Putamen (tissue), 1 donor: ENCODE data around the gene EHD1.

ENCODE experiments used
- DNase-seq: peaks from one replicate; pipeline ENCODE4 v3.0.0-alpha.2; 2016; ENCODE audit warnings: low spot score

EHD1 gene

DNA sequence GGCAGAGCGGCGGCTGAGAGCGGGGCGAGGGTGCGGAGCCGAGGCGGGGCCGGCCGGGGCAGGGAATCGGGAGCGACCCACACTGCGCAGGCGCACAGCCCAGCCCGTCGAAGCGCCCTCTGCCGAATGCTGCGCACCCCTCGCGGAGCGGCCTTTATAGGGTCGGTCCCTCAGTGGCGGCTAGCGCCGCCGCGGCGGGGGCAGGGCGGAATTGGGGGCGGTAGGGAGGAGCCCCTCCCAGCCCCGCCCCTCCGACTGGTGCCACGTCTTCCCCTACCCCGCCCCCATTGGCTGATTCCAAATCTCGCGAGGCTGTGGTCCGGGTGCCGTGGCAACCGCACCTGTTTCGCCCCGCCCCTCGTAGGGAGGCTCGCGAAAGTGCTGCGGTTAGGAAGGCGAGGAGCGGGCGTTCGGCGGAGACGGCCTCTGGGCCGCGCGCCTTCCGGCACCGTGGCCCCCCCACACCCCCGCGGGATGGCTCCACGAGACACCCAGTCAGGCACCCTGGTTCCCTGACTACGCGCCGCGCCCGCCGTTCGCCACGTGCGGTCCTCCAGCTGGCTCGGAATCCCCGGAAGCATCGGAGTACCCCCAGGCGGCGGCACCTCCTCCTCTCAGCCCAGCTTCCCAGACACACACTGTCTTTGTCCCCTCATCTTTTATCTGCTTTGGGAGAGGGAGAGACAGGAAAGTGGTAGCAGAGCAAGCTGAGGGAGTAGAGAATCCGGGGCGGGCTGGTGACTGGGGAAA is at the start of gene EHD1:
Gene EHD1, minus strand, starts transcription at position 128 of the 750 bp plus-strand sequence. CDS start 157 bp downstream, outside the sequence.
- DNase-seq, result peak; percentile 99

DNA sequence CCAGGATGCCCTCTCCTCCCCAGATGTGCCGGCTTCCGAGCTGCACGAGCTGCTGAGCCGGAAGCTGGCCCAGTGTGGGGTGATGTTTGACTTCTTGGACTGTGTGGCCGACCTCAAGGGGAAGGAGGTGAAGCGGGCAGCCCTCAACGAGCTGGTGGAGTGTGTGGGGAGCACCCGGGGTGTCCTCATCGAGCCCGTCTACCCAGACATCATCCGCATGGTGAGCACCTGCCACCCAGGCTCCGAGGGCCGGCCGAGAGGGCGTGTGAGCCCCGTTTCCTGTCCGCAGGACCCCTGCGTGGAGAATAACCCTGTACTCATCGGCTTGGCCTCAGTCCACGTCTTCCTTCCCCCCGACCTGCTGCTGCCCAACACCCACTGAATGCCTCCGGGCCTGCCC is 48.3 kb upstream of the EHD1 start:
- DNase-seq, result no peak

DNA sequence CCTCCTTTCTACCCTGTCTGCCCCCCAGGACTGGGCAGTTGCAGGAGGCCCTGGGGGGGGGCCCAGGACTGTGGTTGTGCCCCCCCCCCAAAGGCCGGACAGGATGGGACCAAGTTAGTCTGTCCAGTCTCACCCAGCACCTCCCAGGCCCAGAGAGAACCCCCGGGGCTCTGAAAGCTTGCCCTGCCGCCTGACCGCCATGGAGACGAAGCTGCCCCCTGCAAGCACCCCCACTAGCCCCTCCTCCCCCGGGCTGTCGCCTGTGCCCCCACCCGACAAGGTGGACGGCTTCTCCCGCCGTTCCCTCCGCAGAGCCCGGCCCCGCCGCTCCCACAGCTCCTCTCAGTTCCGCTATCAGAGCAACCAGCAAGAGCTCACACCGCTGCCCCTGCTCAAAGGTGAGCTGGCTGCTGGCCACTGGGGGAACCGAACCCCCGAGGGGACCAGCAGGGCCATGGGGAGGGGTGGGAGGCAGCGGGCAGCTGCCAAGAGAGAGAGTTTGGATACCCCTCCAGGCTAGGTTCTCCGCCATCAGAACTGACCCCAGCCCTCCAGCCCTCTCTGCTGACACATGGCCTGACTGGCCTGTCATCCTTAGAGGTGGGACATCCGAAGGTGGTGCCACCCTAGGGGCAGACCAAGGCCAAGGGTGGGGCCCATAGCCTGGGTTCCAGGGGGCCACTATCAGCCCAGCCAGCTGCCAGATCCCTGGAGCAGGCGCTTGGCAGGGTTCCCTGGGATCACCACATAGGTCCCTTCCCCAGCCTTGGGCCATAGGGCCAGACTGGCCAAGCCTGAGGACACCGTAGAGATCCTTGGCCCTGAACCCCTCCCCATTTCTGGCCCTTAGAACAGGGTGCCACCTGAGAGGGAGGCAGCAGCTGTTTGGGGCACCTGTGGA is 47.4 kb upstream of the EHD1 start:
- no peak for DNase-seq

DNA sequence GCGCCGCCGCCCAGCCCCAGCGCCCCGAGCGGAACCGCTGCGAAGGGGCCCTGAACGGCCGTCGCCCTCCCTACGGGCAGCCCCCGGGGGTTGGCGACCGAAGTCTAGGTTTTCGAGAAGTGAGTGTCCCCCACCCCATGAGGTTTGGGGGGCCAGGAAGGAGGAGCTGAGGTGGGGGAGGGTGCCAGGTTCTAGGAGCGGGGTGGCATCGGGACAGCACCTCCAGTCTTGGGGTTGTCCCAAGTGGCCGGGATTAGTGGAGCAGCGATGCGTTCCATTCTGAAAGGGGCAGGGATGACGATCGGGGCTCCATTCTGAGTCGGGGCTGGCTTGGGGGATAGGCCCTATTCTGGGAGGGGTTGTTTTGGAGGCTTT is 46.5 kb upstream of the EHD1 start:
- peak; percentile 15 for DNase-seq

DNA sequence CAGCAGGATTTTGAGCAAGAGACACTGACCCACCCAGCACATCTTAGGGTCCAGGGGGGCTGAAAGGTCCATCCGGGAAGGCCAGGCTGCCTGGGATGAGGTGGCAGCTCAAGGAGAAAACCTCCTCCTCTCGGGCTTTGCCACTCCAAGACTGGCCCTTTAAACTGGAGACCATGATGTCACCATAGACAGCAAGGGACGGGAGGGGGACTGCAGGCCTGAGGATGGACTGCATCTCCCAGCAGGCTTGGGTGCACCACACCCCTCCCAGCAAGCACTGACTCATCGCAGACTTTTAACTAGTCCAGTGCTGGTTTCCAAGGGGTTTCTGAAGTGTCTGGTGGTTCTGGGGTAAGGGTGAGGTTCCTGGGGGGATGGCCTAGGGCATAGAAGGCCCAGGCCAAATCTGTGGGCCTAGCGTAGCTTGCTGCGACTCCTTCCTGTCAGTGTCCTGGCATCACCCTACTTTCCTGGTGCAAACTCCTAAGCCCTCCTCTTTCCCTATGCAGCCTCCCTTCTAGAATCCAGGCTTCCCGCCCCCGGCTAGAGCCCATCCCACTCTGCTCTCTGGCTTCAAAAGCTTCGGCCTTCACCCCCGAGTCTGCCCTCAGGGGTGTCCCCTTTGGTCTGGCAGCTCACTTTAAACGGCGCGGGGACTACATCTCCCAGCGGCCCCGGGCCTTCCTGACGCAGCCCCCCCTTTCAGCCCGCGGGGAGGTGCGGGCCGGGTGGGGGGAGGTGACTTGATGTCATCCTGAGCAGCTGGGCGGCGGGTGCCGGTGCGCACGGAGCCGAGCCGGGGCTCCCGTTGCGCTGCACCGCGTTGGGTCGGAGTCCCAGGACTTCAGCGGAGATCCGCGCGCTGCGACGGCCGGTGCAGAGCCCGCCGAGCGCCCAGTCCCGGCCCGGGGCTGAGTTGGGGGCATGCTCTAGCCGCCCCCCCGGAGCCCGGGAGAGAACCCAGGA is 45.8 kb upstream of the EHD1 start, which contains the start of gene PPP2R5B:
Gene PPP2R5B, plus strand, starts transcription at position 746 of the 966 bp plus-strand sequence. CDS start 1,046 bp downstream, outside the sequence.
- peak; percentile 97 for DNase-seq

DNA sequence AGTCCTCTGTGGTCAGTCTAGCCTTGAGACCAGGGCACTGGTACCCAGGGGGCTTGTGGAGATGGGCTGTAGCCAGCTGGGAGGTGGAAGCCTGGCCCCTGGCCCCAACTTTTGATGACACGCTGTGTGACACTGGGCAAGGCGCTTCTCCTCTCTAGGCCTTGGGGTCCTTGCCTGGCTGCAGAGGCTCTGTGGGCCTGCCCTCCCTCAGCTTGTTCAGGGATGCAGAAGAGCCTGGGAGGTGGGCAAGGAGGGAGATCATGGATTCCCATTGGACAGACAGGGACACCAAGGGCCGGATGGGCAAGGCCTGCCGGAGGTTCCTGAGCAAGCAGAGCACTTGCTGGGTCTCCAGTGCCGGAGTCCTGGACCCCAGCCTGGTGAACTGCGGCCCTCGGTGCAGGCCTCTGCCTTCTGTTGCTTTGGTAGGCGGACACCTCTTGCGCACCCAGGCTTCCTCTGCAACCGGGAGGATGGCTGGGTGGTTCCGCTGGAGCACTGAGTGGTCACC is 44.8 kb upstream of the EHD1 start:
- DNase-seq, result no peak

DNA sequence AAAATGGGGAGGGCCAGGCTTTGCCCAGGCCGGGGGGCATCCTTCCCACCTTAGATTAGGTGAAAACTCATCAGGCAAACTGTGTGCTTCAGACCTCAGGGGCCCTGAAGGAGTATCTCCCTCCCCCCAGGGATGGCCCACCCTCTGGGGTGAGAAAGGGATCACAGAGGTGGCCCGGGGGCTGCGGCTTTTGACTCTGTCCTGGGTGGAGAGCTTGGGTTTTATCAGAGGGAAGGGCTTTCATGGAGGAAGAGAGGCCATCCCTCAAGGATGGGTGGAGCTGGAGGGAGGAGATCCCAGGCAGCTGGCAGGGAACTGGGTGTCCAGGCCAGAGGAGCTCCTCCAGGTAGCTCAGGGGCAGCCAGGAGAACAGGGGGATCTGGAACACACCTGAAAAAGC is 43.0 kb upstream of the EHD1 start:
- no peak for DNase-seq

DNA sequence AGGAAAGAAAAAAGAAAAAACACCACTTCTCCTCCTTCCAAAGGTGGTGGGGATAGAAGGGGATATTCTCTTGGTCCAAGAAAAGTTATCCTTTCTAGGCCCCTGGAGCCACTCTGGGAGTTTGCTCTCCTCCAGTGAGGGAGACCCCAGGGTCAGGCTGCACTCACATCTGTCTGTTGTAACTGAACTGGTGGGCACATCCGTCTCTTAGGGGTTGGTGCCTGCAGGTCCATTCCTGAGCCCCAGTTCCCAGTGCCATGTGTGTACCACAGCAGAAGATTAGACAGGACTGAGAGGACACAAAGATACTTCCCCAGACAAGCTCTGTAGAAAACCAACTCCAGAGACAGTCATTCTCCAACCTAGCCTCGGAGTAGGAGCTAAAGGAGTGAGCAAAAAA is 41.7 kb upstream of the EHD1 start:
- DNase-seq, result no peak

DNA sequence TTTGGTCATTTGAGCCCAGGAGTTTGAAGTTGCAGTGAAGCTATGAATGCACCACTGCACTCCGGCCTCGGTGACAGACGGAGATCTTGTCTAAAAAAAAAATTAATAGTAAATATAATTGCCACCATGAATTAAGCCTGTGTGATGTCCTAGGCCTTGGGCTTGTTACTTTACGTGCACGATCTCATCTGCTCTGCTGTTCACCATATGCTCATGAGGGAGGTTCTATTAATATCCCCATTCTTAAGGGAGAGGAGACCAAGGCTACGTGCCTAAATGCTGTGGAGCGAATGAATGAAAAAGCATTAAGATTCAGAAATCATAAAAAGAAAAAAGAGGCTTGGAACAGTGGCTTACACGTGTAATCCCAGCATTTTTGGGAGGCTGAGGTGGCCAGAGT is 41.2 kb upstream of the EHD1 start:
- DNase-seq, result no peak

DNA sequence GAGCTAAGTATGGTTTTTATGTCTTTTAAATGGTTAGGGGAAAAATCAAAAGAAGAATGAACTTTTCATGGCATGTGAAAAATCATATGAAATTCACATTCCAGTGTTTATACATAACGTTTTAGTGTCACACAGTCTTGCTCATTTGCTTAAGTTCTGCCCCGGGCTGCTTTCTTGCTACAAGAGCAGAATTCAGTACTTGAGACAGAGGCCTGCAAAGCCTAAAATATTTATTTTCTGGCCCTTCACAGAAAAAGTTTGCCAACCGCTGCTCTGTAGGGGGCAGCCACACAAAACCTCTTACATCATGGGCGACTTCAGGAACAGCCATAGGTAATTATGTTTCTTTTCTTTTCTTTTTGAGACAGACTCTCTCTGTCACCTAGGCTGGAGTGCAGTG is 39.6 kb upstream of the EHD1 start:
- DNase-seq, result peak; percentile 34

DNA sequence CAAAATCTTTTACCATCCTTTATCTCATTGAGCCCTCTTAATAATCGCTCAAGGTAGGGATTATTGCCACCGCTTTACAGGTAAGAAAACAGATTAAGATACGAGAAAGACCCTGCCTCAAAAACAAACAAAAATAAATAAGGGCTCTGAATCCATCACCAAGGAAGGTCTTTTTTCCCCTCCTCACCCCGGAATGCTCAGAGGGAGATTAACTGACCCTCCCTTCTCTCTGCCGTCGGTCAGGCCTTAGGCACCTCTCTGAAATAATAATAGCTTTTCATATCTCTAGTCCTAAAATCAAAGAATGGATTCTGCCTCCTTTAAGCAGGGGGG is 39.2 kb upstream of the EHD1 start:
- peak; percentile 16 for DNase-seq

DNA sequence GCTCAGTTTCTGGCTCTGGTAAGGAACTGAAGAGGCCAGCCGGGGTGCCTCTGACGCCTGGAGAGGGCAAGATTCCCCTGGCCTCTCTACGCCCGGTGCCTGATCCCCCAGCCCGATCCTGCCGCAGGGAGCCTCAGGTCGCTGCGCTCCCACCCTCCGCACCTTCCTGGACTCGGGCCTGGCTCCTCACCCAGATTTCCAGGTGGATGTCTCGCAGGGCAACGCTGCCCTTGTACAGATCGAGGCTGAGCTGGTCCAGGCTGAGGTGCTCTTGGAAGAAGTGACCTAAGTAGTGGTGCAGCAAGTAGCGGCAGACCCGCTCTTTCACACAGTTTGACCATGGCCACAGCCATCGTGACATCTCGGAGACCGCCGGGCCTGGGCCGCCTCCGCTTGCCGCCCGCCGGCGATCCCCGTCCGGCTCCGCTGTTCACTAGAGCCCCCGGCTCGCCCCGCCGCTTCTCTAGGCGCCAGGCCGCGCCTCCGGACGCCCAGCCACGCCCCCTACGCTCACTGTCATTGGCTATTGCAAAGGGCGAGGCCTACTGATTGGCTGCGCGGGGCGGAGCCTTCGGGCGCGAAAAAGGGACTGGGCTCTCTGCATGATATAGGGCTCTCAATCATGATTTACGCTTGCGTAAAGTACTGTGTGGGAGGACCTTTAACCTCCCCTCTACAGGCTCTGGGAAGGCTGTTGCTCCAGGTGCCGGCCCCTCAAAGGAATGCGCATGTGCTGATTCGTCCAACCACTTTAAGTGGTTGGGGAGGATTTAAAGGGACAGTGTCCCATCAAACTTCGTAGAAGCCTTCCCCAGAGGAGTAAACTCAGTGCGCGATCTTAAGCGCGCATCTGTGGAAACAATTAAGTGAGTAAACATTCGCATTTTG is 38.6 kb upstream of the EHD1 start, which contains the start of gene ATG2A:
Gene ATG2A, minus strand, starts transcription at position 435 of the 888 bp plus-strand sequence. Its CDS starts 74 bp downstream, at position 361.
- DNase-seq, result peak; percentile 100

DNA sequence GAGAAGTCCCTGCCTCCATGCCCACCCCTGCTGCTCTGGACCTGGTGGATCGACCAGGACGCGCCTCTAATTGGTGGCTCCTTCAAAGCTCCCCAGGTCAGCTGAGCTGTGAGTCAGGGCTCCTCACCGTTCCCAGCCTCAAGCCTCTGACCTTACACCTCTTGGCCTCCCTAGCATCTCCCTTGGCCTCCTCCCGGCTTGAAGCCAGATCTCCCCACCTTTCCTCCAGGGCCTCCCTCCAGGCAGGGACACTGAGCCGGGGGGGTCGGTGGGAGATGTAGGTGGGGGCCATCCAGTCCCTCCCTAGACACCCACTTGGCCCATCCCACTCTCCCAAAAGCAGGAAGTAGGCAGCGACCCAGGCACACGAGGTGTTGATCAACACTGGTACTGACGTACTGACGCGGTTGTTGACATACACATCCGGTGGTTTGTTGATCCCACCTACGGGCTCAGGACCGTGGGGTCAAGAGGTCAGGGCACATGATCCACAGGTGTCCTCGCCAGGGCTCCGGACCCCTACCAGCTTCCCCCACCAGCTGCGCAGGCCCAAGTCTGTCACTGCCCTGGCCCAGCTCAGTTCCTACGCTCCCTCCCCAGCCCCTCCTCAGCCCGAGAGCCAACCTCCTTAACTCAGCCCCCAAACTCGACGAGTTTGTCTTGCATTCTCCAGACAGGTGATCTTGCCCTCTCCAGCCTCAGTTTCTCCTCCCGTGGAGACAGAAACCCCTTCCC is 37.8 kb upstream of the EHD1 start:
- DNase-seq, result no peak

DNA sequence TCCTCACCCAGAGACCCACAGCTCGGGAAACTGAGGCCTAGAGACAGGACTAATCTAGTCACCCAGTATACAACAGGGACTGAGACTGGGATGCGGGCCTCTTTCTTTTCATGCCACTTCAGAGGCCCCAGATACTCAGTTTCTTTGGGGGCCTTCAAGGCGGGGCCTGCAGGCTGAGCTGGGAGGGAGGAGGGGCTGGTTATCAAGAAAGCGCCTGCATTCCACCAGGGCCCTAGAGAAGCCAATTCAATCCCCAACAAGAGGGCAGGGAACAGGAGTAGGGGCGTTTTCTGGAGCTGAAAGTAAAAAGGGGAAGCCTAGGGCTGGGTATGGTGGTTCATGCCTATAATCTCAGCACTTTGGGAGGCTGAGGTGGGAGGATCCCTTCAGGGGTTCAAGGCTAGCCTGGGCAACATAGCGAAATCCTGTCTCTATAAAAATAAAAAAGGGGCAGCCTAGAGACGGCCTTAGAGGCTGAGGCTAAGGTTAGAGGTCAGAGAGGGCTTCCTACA is 37.0 kb upstream of the EHD1 start:
- DNase-seq, result no peak

DNA sequence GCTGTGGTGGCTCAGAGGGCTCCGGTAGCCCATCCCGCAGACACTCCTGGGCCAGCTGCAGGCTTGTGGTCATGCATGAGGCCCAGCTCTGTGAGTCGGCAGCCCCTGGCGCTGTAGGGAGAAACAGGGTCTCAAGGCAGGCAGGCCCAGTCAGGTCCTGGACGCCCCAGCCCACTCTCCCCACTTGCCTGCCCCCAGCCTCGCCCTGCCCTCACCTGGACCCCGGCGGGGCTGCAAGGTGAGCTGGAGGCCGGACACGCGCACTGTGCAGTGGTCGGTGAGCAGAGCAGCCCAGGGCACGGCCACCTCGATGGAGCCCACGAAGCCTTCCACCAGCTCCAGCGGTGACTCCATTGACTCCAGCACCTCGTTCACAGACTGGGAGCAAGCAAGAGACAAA is 35.7 kb upstream of the EHD1 start:
- DNase-seq, result no peak

DNA sequence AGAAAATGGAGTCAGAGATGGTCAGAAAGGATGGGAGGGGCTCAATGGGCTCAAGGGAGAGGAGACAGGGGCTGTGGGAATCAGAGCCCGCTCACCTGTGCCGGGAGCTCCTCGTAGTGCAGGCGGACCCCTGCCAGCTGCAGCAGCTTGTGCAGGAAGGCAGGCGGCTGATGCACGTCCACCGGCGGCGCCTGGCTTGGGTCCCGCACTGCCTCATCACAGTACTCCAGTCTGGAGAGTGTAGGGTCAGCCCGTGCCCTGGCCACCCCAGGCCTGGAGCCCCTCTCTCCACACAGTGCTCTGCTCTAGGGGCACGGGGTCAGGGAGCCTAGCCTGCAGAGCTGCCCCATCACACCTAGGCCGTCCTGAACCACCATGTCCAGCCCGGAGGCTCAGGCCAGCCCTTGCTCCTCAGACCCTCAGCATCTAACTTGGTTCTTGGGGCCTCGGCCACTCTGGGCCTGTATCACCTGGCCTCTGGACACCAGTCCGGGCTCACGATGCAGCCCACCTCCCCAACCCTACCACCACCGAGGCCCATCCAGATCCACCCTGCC is 34.8 kb upstream of the EHD1 start:
- no peak for DNase-seq

DNA sequence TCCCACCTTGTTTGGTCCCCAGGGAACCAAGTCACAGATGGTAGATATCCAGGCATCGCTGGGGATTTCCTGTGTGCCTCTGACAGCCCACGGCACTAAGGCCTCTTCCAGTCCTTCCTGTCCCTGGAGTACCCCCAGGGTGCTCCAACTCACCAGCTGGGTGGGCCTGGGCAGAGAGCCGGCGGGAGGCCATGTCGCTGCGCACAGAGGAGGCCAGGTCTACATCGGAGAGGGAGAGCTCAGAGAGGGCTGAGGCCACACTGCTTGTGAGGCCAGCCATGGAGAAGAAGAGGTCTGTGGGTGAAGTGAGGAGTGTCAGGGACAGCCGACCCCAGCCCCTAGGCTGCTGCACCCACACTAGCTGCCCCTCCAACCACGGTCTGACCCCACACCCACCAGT is 33.3 kb upstream of the EHD1 start:
- no peak for DNase-seq

DNA sequence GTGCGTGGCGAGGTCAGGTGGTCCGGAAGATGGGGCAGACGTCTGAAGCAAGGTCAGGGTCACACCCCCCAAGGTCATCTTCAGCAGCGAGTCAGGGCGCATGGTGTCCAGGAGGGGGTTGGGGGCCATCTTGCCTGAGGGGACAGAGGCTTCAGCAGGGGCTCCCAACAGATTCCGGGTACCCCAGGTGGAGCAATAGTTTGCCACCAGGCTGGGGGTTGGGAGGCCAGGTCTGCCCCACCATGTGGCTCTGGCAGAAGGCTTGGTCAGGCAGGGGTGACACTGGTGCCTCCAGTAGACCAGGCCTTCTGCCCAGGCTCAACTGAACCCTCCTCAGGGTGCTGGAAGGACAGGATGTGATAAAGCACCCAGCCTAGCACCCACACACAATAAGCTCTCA is 32.7 kb upstream of the EHD1 start:
- DNase-seq, result no peak

DNA sequence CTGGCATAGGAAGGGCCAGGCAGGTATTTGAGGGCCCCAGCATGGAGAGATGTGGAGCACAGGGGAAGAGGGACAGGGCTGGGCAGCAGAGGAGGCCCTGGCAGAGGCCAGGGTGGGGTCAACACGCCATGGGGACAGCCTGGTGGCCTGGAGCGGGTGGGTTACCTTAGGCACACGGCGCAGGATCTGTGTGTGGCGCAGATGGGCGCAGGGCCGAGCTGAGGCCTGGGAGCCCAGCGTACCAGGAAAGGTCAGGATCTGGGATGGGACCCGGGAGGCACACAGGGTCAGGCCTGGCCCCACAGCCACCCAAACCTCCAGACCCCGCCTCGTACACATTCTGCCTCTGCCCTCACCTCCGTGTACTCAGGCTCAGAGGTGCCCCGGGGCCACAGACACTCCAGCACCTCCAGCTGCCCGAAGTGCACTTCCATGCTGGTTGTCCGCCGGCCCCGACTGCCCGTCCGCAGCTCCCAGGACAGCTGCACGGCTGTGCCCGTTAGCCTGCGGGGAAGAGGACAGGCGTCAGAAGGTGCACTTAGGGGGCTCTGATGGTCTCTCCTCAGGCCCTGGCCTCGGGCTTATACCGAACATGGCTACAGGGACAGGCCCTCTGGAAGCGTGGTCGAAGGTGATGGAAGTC is 32.2 kb upstream of the EHD1 start:
- no peak for DNase-seq
